ENCODE results near the gene HCRTR1. TPM values are rescaled to one million over a fixed set of nuclear protein-coding genes. Genes with fewer than 3 reads are reported as not detected.

HCRTR1 gene
- total RNA-seq, 4 donors from 2014 or later = 0.22 TPM; not detected in 3

GRCh38 chr1:31620631-31621497 lies 3.4 kb downstream of the HCRTR1 start:
- 77 to 90% methylated on average over 4 to 5 of the region's 20 CpGs for WGBS, 2 donors
- Histone ChIP-seq H3K4me3 (no peak overlapping the region), H3K4me1 (peaks cover 8 to 16% (median 11%) of the 10 kb centered on the region in 3 donors), H3K27me3 (peaks cover 0 to 35% (median 3%) of the 10 kb centered on the region in 4 donors), H3K27ac (no peak overlapping the region), H3K9me3 (no peaks in the 10 kb centered on the region), H3K36me3 (no peaks in the 10 kb centered on the region)
- DNase-seq = no peak
- TF ChIP-seq POLR2A (IDR thresholded peaks at IDR 0.05) = no peak
- TF ChIP-seq CTCF (IDR thresholded peaks at IDR 0.05) = no peak
- intact Hi-C loops (cut with DNase I) = no loop called here

DNA sequence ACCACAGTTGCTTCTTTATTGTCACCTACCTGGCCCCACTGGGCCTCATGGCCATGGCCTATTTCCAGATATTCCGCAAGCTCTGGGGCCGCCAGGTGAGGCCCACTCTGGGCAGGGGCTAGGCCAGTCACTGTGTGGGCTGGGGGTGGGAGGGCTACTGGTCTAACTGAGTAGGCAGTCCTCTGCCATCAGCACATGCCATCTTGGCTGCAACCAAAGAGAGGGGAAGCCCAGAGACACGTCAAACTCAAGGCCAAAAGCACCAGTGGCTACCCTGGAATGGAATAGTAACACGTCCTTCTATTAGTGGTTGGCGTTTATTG lies 4.0 kb downstream of the HCRTR1 start:
- Histone ChIP-seq H3K4me3 (no peak overlapping the region), H3K4me1 (peaks cover 8 to 20% (median 11%) of the 10 kb centered on the region in 3 donors), H3K9me3 (no peaks in the 10 kb centered on the region), H3K27me3 (peaks cover 0 to 30% (median 3%) of the 10 kb centered on the region in 4 donors), H3K36me3 (peaks cover 0 to 4% (median 0%) of the 10 kb centered on the region in 3 donors), H3K27ac (no peak overlapping the region)
- intact Hi-C loops (cut with DNase I) = no loop called here
- 90 to 93% methylated on average over 3 to 5 of the region's 5 CpGs for WGBS, 2 donors
- DNase-seq = no peak
- no peak for TF ChIP-seq CTCF (IDR thresholded peaks at IDR 0.05)
- no peak for TF ChIP-seq POLR2A (IDR thresholded peaks at IDR 0.05)

GRCh38 chr1:31621847-31622730 lies 4.6 kb downstream of the HCRTR1 start:
- H3K4me1 ChIP-seq = peaks cover 11 to 25% (median 13%) of the 10 kb centered on the region in 3 donors
- TF ChIP-seq CTCF (IDR thresholded peaks at IDR 0.05) = no peak
- no peak for TF ChIP-seq POLR2A (IDR thresholded peaks at IDR 0.05)
- no peak overlapping the region for H3K27ac ChIP-seq
- peaks cover 0 to 10% (median 0%) of the 10 kb centered on the region in 3 donors for H3K36me3 ChIP-seq
- peaks cover 0 to 23% (median 3%) of the 10 kb centered on the region in 4 donors for H3K27me3 ChIP-seq
- intact Hi-C loops (cut with DNase I) = no loop called here
- no peak overlapping the region for H3K4me3 ChIP-seq
- WGBS, 2 donors = 75% methylated on average over 2 to 7 of the region's 15 CpGs
- no peak for DNase-seq
- no peaks in the 10 kb centered on the region for H3K9me3 ChIP-seq

GRCh38 chr1:31623365-31623764 lies 5.9 kb downstream of the HCRTR1 start:
- Histone ChIP-seq H3K9me3 (no peaks in the 10 kb centered on the region), H3K36me3 (peaks cover 4 to 22% (median 5%) of the 10 kb centered on the region in 3 donors), H3K4me3 (no peak overlapping the region), H3K4me1 (peaks cover 4 to 25% (median 17%) of the 10 kb centered on the region in 3 donors), H3K27me3 (peaks cover 0 to 11% (median 0%) of the 10 kb centered on the region in 4 donors), H3K27ac (no peak overlapping the region)
- TF ChIP-seq CTCF (IDR thresholded peaks at IDR 0.05) (no peak), POLR2A (IDR thresholded peaks at IDR 0.05) (no peak)
- WGBS, 2 donors = 90 to 100% methylated on average over 4 to 6 of the region's 12 CpGs
- intact Hi-C loops (cut with DNase I) = no loop called here
- DNase-seq = no peak

Measured in esophagus squamous epithelium (tissue), 5 donors.